Mesenchymal stem cell (in vitro differentiated cells and primary cell): Measurements from ENCODE around the gene PRPF39.

ENCODE experiments used
- DNase-seq: peaks from one replicate; pipeline ENCODE4 v3.0.0-alpha.2; 2013
- H2AFZ ChIP-seq: one replicate; pipeline ENCODE4 v1.6.1; 2013; ENCODE audit warnings: low read depth, mild to moderate bottlenecking, control low read depth, inconsistent platforms, low read length, moderate library complexity
- H2AK5ac ChIP-seq: 2 replicates; pipeline ENCODE4 v1.6.1; 2013; ENCODE audit warnings: low read length, moderate library complexity, mild to moderate bottlenecking, inconsistent platforms; ENCODE audit not compliant: severe bottlenecking
- H2BK120ac ChIP-seq: one replicate; pipeline ENCODE4 v1.6.1; 2013; ENCODE audit warnings: low read depth, mild to moderate bottlenecking, inconsistent platforms, low read length, moderate library complexity
- H2BK12ac ChIP-seq, 2 experiments: one replicate each; pipeline ENCODE4 v1.6.1; 2013; ENCODE audit warnings: inconsistent platforms in 2 of 2, low read length in 2 of 2, mild to moderate bottlenecking in 2 of 2, moderate library complexity in 2 of 2, control low read depth in 1 of 2
- H2BK15ac ChIP-seq: one replicate; pipeline ENCODE4 v1.6.1; 2013; ENCODE audit warnings: mild to moderate bottlenecking, low read depth, inconsistent platforms; ENCODE audit not compliant: poor library complexity, severe bottlenecking
- H2BK5ac ChIP-seq: 2 replicates; pipeline ENCODE4 v1.6.1; 2013; ENCODE audit warnings: low read depth, mild to moderate bottlenecking, low read length, control low read depth, inconsistent platforms; ENCODE audit not compliant: poor library complexity, severe bottlenecking
- H3K14ac ChIP-seq, 2 experiments: one replicate each; pipeline ENCODE4 v1.6.1; 2013; ENCODE audit warnings: inconsistent platforms in 2 of 2, low read length in 2 of 2, control low read depth in 1 of 2, mild to moderate bottlenecking in 1 of 2, moderate library complexity in 1 of 2
- H3K18ac ChIP-seq, 2 experiments: one replicate each; pipeline ENCODE4 v1.6.1; 2013; ENCODE audit warnings: inconsistent platforms in 2 of 2, low read length in 2 of 2, control low read depth in 1 of 2, low read depth in 1 of 2, mild to moderate bottlenecking in 1 of 2
- H3K23ac ChIP-seq, 2 experiments: one replicate each; pipeline ENCODE4 v1.6.1; 2013; ENCODE audit warnings: inconsistent platforms in 2 of 2, low read length in 2 of 2, mild to moderate bottlenecking in 2 of 2, moderate library complexity in 2 of 2, control low read depth in 1 of 2
- H3K27ac ChIP-seq: 2 replicates; pipeline ENCODE4 v1.5.1; 2013; ENCODE audit warnings: mild to moderate bottlenecking, moderate library complexity, low read length, control low read depth, inconsistent platforms; ENCODE audit not compliant: poor library complexity, severe bottlenecking
- H3K27me3 ChIP-seq, 2 experiments: 2 replicates each; pipeline versions ENCODE4 v1.6.1 to v1.7.0; 2013; ENCODE audit warnings: low read length in 2 of 2, mild to moderate bottlenecking in 2 of 2, moderate library complexity in 2 of 2, control low read depth in 1 of 2, inconsistent platforms in 1 of 2; ENCODE audit not compliant: control insufficient read depth in 1 of 2, insufficient read depth in 1 of 2
- H3K36me3 ChIP-seq, 2 experiments: 2 replicates each; pipeline versions ENCODE4 v1.6.1 to v1.7.0; 2013; ENCODE audit warnings: low read length in 2 of 2, control low read depth in 1 of 2, inconsistent platforms in 1 of 2, low read depth in 1 of 2, mild to moderate bottlenecking in 1 of 2; ENCODE audit not compliant: insufficient read depth in 2 of 2, control insufficient read depth in 1 of 2
- H3K4ac ChIP-seq, 2 experiments: one replicate each; pipeline ENCODE4 v1.6.1; 2013; ENCODE audit warnings: inconsistent platforms in 2 of 2, low read length in 2 of 2, mild to moderate bottlenecking in 2 of 2, moderate library complexity in 2 of 2, control low read depth in 1 of 2, low read depth in 1 of 2
- H3K4me1 ChIP-seq: 2 replicates; pipeline ENCODE4 v1.6.1; 2013; ENCODE audit warnings: low read depth, low read length, control low read depth; ENCODE audit not compliant: control insufficient read depth, insufficient read depth
- H3K4me2 ChIP-seq: 2 replicates; pipeline ENCODE4 v1.6.1; 2013; ENCODE audit warnings: low read length, mild to moderate bottlenecking, inconsistent platforms; ENCODE audit not compliant: poor library complexity, severe bottlenecking
- H3K4me3 ChIP-seq, 2 experiments: 2 replicates each; pipeline versions ENCODE4 v1.5.1 to v1.7.0; 2013; ENCODE audit warnings: low read length in 2 of 2, mild to moderate bottlenecking in 2 of 2, control low read depth in 1 of 2, low read depth in 1 of 2; ENCODE audit not compliant: insufficient read depth in 1 of 2
- H3K79me1 ChIP-seq: replicated peaks from 2 replicates; pipeline ENCODE4 v1.6.1; 2013; ENCODE audit warnings: mild to moderate bottlenecking, control low read depth, low read length, inconsistent platforms; ENCODE audit not compliant: poor library complexity, severe bottlenecking
- H3K9ac ChIP-seq: 2 replicates; pipeline ENCODE4 v1.7.0; 2013; ENCODE audit warnings: mild to moderate bottlenecking, low read length, moderate library complexity
- H3K9me3 ChIP-seq: 2 replicates; pipeline ENCODE4 v1.7.0; 2013; ENCODE audit warnings: mild to moderate bottlenecking, low read length; ENCODE audit not compliant: control insufficient read depth
- H4K8ac ChIP-seq: one replicate; pipeline ENCODE4 v1.6.1; 2013; ENCODE audit warnings: inconsistent platforms, mild to moderate bottlenecking, low read length, moderate library complexity
- H4K91ac ChIP-seq: one replicate; pipeline ENCODE4 v1.6.1; 2013; ENCODE audit warnings: mild to moderate bottlenecking, low read length, inconsistent platforms
- WGBS: methylation state at CpG from one replicate; pipeline ENCODE4 v1.1.7; 2013; ENCODE audit warnings: mixed read lengths; 5-methylcytosine and 5-hydroxymethylcytosine counted together

PRPF39 gene

DNA sequence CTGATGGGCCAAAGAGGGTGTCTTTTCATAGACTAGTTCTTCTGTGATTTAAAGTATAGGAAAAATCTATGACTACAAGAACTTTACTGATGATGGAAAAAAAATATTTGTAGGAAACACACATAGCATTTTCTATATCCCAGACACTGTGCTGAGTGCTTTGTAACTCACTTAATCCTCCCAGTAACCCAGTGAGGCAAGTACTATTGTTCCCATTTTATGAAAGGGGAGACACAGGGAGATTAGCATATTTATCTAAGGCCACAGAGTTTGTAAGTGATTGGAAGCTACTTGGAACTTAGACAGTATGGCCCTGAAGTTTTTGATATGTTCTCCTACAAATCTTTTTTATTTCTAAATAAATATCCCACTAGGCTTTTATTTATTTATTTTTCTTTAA, 19.9 kb downstream of the PRPF39 start:
- H3K4me3 ChIP-seq = no peak overlapping the region
- H2BK5ac ChIP-seq = no peak overlapping the region

DNA sequence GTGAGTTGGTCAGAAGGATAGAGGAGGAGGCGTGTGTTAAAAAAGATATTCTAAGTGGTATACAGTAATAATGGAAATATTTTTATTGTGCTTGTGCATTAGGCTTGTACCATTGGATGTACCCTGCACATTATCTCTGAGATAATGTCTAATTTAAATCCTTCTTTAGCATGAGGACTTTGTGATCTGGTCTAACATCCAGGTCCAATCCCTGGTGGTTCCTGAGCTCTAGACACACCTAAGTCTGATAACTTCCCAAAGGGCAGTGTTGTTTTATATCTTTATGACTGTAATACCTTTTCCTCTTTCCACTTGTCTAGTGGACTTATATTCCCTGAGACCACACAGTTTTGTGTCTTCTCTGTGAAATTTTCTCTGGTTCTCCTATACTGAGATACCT, 20.6 kb downstream of the PRPF39 start:
- Histone ChIP-seq H3K4ac (no peak overlapping the region), H4K8ac (no peak overlapping the region), H3K79me1 (peaks cover 13% of the 10 kb centered on the region), H3K4me1 (no peaks in the 10 kb centered on the region), H2BK120ac (no peak overlapping the region), H2AFZ (no peak overlapping the region), H3K4me2 (no peak overlapping the region), H3K27ac (no peak overlapping the region), H3K9ac (no peak overlapping the region), H2AK5ac (no peak overlapping the region), H2BK12ac (no peak overlapping the region), H3K27me3 (no peaks in the 10 kb centered on the region), H3K4me3 (no peak overlapping the region), H2BK15ac (no peak overlapping the region), H3K9me3 (no peaks in the 10 kb centered on the region), H3K18ac (no peak overlapping the region), H3K36me3 (peaks cover 14 to 93% of the 10 kb centered on the region in 2 experiments), H3K14ac (no peak overlapping the region), H4K91ac (no peak overlapping the region), H2BK5ac (no peak overlapping the region), H3K23ac (no peak overlapping the region)
- no peak for DNase-seq
- WGBS = 100% methylated on average over 1 of the region's 1 CpG

More for the DNA sequence above, 19.9 kb downstream of the PRPF39 start:
- H2BK120ac ChIP-seq = no peak overlapping the region
- no peak overlapping the region for H3K27ac ChIP-seq
- H3K36me3 ChIP-seq = peaks cover 14 to 92% of the 10 kb centered on the region in 2 experiments
- H2BK15ac ChIP-seq = no peak overlapping the region
- H3K9ac ChIP-seq = no peak overlapping the region
- no peak overlapping the region for H3K23ac ChIP-seq
- H3K27me3 ChIP-seq = no peaks in the 10 kb centered on the region
- H3K14ac ChIP-seq = no peak overlapping the region
- no peak overlapping the region for H4K91ac ChIP-seq
- peaks cover 12% of the 10 kb centered on the region for H3K79me1 ChIP-seq
- no peak overlapping the region for H3K4me2 ChIP-seq
- H2AFZ ChIP-seq = no peak overlapping the region
- no peak overlapping the region for H4K8ac ChIP-seq
- no peak overlapping the region for H3K4ac ChIP-seq
- no peak overlapping the region for H2BK12ac ChIP-seq
- H3K4me1 ChIP-seq = no peaks in the 10 kb centered on the region
- H2AK5ac ChIP-seq = no peak overlapping the region
- H3K9me3 ChIP-seq = no peaks in the 10 kb centered on the region
- H3K18ac ChIP-seq = no peak overlapping the region
- no peak for DNase-seq

DNA sequence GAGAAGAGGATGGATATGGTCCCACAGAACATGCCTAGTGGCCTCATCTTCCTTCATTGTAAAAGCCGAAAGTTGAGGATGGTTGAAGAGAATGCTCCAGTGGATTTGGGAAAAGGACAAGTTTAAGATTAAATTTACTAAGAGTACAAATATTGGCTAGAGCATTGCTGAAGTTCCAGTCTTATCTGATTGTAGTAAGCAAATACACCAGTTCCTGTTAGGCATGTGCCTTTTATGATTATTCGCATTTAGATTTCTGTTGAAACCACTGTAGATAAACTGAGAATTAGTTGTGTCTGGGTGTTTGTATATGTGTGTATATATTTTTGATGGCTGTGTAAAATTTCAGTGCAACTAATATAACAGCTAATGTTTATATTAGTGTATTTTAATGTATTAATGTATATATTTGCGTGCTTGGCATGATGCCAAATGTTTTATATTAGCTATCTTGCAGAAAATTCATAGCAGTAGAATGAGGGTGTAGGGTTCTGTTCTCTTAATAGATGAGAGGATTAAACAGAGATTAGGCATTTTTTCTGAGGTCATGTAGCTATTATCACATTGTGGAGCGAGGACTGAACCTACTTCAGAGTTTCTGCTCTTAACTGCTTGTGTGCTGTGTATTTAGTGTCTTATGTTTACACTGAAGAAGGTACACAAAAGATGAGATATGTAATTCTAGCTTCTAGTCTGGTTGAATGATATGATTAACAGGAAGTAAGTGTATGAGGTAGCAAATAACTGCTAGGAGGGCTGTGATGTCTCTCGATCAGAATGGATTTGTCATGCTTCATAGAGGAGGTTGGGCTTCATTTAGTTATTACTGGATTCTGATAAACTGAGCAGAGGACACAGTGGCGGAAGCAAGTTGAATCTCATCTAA, 29.2 kb downstream of the PRPF39 start:
- Histone ChIP-seq H3K9me3 (no peaks in the 10 kb centered on the region), H3K9ac (no peak overlapping the region), H3K14ac (no peak overlapping the region), H2BK120ac (no peak overlapping the region), H3K4me2 (no peak overlapping the region), H3K36me3 (peaks cover 14 to 92% of the 10 kb centered on the region in 2 experiments), H3K27me3 (no peaks in the 10 kb centered on the region), H3K23ac (no peak overlapping the region), H3K4ac (no peak overlapping the region), H3K18ac (no peak overlapping the region), H3K4me3 (no peak overlapping the region), H3K79me1 (peaks cover 5% of the 10 kb centered on the region), H2AFZ (no peak overlapping the region), H4K91ac (no peak overlapping the region), H3K4me1 (no peaks in the 10 kb centered on the region), H2BK15ac (no peak overlapping the region), H2AK5ac (no peak overlapping the region), H2BK5ac (no peak overlapping the region), H2BK12ac (no peak overlapping the region), H4K8ac (no peak overlapping the region), H3K27ac (no peak overlapping the region)
- peak; percentile 18 for DNase-seq
- 93% methylated on average over 6 of the region's 6 CpGs for WGBS

DNA sequence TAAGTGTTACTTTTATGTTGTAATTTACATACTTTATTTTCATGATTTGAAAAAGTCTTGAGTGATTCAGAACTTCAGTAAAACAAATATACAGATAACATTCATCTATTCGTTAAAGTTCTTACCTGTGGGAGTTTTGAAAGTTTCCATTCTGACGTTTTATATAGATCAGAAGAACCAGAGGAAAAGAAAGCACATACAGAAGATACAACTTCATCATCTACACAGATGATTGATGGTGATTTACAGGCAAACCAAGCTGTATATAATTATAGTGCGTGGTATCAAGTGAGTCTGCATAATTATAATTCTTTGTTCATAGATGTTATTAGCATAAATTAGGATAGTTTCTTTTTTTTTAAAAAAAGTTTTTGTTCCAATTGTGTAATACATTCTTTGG, 30.4 kb downstream of the PRPF39 start:
- Histone ChIP-seq H4K91ac (no peak overlapping the region), H2BK15ac (no peak overlapping the region), H2AFZ (no peak overlapping the region), H3K27ac (no peak overlapping the region), H3K23ac (no peak overlapping the region), H3K36me3 (peaks cover 20 to 91% of the 10 kb centered on the region in 2 experiments), H3K9me3 (no peaks in the 10 kb centered on the region), H3K9ac (no peak overlapping the region), H3K4me3 (no peak overlapping the region), H2BK12ac (no peak overlapping the region), H3K14ac (no peak overlapping the region), H2BK5ac (no peak overlapping the region), H3K18ac (no peak overlapping the region), H2BK120ac (no peak overlapping the region), H4K8ac (no peak overlapping the region), H2AK5ac (no peak overlapping the region), H3K4me1 (no peaks in the 10 kb centered on the region), H3K27me3 (no peaks in the 10 kb centered on the region), H3K79me1 (peaks cover 6% of the 10 kb centered on the region), H3K4me2 (no peak overlapping the region), H3K4ac (no peak overlapping the region)
- no peak for DNase-seq
- no CpG with 5 or more reads among the region's 3 CpGs for WGBS
